ENCODE measurements around the gene GTF2IRD1.

GTF2IRD1 gene

GRCh38 chr7:74570533-74571156, 116.9 kb downstream of the GTF2IRD1 start:
- no peak for DNase-seq

GRCh38 chr7:74572301-74572979, 118.7 kb downstream of the GTF2IRD1 start:
- DNase-seq, result peak; percentile 17

GRCh38 chr7:74573512-74573911, 119.8 kb downstream of the GTF2IRD1 start:
- no peak for DNase-seq

- DNase-seq, result no peak
Measured at GRCh38 chr7:74575083-74575784, 121.5 kb downstream of the GTF2IRD1 start.

GRCh38 chr7:74575811-74576210, 122.1 kb downstream of the GTF2IRD1 start:
- DNase-seq, result no peak

- DNase-seq, result peak; percentile 32
Measured at GRCh38 chr7:74579800-74580685, 126.3 kb downstream of the GTF2IRD1 start.

DNA sequence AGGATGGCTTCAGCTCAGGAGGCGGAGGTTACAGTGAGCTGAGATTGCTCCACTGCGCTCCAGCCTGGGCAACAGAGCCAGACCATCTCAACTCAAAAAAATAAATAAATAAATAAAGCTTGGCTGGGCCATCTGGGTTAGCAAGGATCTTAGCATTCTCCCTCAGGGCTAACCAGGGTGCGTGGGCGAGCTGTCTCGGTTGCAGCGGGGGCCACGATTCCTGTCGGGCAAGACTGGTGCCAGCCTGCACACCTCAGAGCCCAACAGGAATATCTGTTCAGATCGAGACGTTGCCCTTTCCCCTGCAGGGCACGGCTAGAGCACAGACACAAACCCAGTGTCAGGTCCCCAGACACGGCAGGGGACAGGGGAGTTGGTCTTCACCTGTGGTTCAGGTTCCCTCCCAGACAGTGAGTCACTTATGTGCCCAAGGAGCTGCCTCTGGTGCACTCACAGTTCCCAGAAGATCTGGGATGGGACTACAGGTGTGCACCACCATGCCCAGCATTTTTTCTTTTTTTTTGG, 128.3 kb downstream of the GTF2IRD1 start:
- no peak for DNase-seq

DNA sequence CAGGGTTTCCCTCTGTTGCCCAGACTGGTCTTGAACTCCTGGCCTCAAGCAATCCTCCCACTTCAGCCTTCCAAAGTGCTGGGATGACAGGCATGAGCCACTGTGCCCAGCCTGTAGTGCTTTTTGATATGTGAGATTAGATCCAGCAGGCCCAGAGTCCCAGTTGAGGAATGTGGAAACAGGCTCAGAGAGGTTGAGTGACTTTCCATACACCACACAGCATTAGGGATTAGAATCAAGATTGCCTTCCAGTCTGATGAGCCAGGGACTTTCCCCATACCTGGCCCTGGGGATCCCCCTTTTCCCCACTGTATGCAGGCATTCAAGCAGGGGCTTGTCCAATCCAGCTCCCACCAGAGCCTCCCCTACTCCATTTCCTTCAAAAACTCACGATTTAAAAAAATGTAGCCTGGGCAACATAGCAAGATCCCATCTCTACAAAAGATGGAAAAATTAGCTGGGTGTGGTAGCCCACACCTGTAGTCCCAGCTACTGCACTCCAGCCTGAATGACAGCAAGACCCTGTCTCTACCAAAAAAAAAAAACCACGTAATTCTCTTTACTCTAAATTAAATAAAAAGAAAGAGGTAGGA, 128.8 kb downstream of the GTF2IRD1 start:
- DNase-seq, result no peak

DNA sequence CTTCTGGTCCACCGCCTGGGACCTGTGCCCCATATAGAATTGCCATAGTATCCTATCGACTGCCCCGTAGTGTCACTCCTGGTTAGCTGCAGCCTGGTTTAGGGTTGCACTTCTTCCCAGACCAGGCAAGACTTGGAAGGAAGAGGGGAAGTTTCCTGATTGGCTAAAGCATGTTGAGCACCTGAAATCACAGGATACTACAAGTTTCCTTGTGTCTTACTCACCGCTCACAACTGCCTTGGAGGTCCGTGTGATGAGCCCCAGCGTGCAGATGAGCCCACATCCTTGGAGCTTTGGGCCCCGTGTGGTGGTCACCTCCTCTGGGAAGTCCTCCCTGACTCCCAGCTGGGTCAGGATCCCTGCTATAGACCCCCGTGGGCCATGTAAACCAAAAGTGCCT, 129.9 kb downstream of the GTF2IRD1 start:
- DNase-seq, result no peak

DNA sequence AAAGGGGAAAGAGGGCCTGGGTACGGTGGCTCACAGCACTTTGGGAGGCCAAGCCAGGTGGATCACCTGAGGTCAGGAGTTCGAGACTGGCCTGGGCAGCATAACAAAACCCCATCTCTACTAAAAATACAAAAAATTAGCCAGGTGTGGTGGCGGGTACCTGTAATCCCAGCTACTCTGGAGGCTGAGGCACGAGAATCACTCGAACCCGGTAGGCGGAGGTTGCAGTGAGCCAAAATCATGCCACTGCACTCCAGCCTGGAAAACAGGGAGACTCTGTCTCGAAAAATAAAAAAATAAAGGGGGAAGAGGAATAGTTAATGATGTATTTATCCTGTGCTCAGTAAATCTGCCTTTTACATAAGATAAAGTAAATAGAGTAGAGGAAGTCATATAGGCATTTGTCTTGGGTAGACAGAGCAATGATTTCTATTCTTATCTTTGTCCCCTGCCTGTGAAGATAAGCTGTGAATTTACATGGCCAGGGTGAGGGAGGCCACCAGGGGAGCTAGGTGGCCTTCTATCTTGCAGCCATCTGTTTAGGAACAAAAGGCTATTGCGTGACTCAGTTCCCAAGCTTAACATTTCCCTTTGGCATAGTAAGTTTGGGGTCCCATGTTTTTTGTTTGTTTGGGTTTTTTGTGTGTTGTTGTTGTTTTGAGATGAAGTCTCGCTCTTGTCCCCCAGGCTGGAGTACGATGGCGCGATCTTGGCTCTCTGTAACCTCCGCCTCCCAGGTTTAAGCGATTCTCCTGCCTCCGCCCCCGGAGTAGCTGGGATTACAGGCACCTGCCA, 130.7 kb downstream of the GTF2IRD1 start:
- DNase-seq, result no peak

GRCh38 chr7:74585844-74586243, 132.1 kb downstream of the GTF2IRD1 start:
- no peak for DNase-seq

GRCh38 chr7:74586258-74587175, 132.8 kb downstream of the GTF2IRD1 start:
- DNase-seq, result no peak

- DNase-seq, result peak; percentile 69
Measured at GRCh38 chr7:74587435-74588126, 133.9 kb downstream of the GTF2IRD1 start.

- DNase-seq, result no peak
Measured at GRCh38 chr7:74590813-74591212, 137.1 kb downstream of the GTF2IRD1 start.

DNA sequence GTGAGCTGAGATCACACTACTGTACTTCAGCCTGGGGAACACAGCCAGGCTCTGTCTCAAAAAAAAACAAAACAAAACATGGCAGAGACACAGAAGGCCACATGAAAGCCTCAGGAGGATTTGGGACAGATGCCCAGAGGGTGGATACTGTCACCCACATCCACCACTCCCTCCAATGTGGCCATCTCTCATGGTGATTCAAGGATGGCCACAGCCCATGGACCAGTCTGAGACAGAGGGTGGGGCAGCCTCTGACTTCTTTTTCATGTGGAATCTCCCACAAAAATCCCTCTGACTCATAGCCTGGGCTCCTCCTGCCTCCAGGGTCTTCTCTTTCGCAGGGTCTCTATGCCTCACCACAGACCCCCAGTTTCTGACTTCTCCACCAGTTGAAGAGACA, 144.9 kb downstream of the GTF2IRD1 start:
- DNase-seq, result no peak

DNA sequence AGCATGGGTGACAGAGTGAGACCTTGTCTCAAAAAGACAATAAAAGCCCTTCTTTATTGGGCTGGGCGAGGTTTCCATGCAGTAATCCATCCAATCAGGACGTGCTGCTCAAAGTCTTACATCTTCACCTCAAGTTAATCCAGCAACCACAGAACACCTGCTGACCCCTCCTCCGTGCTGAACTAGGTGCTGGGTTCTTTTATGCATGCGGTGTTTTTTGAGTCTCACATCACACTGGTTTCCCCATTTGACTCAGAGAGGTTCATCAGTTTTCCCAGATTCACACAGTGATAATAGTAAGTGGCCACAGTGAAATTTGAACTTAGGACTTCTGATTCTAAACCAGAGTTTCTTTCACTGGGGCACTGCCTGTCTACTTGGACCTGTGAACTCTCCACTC, 145.5 kb downstream of the GTF2IRD1 start:
- no peak for DNase-seq

GRCh38 chr7:74604326-74605020, 150.8 kb downstream of the GTF2IRD1 start:
- DNase-seq, result no peak

DNA sequence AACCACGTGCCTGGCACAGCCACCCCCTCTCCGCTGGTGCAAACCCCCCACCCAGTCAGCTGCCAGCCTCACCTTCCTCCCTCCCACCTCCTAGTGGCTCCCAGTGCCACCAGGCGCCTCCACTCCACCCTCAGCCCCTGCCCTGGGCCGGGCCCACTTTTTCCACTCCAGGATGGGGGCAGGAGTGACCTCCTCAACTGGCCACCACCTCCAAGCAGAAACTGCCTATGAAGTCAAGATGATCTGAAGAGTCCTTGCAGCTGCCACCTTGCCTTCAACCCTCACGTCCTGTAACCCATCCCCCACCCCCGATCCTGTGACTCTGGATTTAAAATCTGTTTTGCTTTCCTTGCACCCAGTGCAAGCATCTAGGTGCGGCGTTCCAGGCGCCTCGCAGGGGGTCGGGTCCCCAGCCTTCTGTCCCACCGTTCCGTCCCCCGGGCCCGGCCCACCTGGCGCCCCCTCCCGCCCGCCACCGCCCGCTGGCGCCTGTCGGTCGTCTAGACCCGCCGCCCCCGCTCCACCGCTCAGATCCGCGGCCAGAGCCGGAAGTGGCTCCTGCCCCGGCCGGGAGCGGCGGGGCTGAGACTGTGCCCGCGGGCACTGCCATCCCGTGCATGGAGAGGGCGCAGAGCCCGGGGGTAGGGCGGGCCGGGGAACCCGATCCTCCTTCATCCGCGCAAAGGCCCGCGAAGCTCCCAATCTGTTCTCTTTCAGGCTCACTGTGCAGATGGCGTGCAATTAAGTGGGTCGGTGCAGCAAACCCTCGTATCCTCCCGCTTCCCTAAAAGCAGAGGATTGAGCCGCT, 152.6 kb downstream of the GTF2IRD1 start:
- no peak for DNase-seq

All from NCI-H2227 treated with DMSO at 0.1 percent for 48 hours (cell line).